NCI-H2107 treated with DMSO at 0.1 percent for 48 hours (cell line): ENCODE measurements around the gene IFNK.

Source experiments
- DNase-seq: peaks from one replicate; lab custom pipeline; 2025; ENCODE audit not compliant: unreplicated experiment; lab: John Stamatoyannopoulos, UW

The IFNK gene

GRCh38 chr9:27572918-27573633 is 49.0 kb downstream of the IFNK start, which contains the start of gene C9orf72:
Gene C9orf72 (minus strand): TSS chr9:27573481. CDS start chr9:27567120, 6,361 bp downstream.
- DNase-seq, result peak; percentile 27

- DNase-seq, result peak; percentile 96
Measured at GRCh38 chr9:27573634-27574590, 49.8 kb downstream of the IFNK start.
